ENCODE measurements around the gene MADD. TPM values are rescaled to one million over a fixed set of nuclear protein-coding genes. Genes with fewer than 3 reads are reported as not detected.

The MADD gene
- total RNA-seq, 1 donor from 2014 or later: 29.6 TPM

GRCh38 chr11:47340980-47341775 is 71.2 kb downstream of the MADD start:
- H3K27ac Mint-ChIP-seq (ENCODE audit: unreplicated experiment): no peak overlapping the region
- H3K4me1 Mint-ChIP-seq (ENCODE audit: low read depth): no peaks in the 10 kb centered on the region
- H3K36me3 Mint-ChIP-seq (ENCODE audit: low read depth): no peaks in the 10 kb centered on the region
- H3K27me3 Mint-ChIP-seq (ENCODE audit: low read depth): no peaks in the 10 kb centered on the region
- no peak overlapping the region for H3K4me3 Mint-ChIP-seq (ENCODE audit: unreplicated experiment)
- no peaks in the 10 kb centered on the region for H3K9me3 Mint-ChIP-seq (ENCODE audit: low read depth)
- DNase-seq (ENCODE audit: low spot score): no peak
- no peak for TF ChIP-seq CTCF (IDR thresholded peaks at IDR 0.05)

GRCh38 chr11:47342036-47342803 is 72.3 kb downstream of the MADD start:
- no peaks in the 10 kb centered on the region for H3K36me3 Mint-ChIP-seq (ENCODE audit: low read depth)
- no peak overlapping the region for H3K4me3 Mint-ChIP-seq (ENCODE audit: unreplicated experiment)
- TF ChIP-seq CTCF (IDR thresholded peaks at IDR 0.05): no peak
- H3K9me3 Mint-ChIP-seq (ENCODE audit: low read depth): no peaks in the 10 kb centered on the region
- H3K27me3 Mint-ChIP-seq (ENCODE audit: low read depth): no peaks in the 10 kb centered on the region
- no peak overlapping the region for H3K27ac Mint-ChIP-seq (ENCODE audit: unreplicated experiment)
- DNase-seq (ENCODE audit: low spot score): no peak
- no peaks in the 10 kb centered on the region for H3K4me1 Mint-ChIP-seq (ENCODE audit: low read depth)

- no peak overlapping the region for H3K27ac Mint-ChIP-seq (ENCODE audit: unreplicated experiment)
- no peaks in the 10 kb centered on the region for H3K36me3 Mint-ChIP-seq (ENCODE audit: low read depth)
- no peaks in the 10 kb centered on the region for H3K4me1 Mint-ChIP-seq (ENCODE audit: low read depth)
- TF ChIP-seq CTCF (IDR thresholded peaks at IDR 0.05): no peak
- no peak for DNase-seq (ENCODE audit: low spot score)
- no peaks in the 10 kb centered on the region for H3K9me3 Mint-ChIP-seq (ENCODE audit: low read depth)
- no peak overlapping the region for H3K4me3 Mint-ChIP-seq (ENCODE audit: unreplicated experiment)
- H3K27me3 Mint-ChIP-seq (ENCODE audit: low read depth): no peaks in the 10 kb centered on the region
Measured at GRCh38 chr11:47342854-47343253, 72.9 kb downstream of the MADD start.

GRCh38 chr11:47345890-47346563 is 76.1 kb downstream of the MADD start:
- H3K36me3 Mint-ChIP-seq (ENCODE audit: low read depth): no peaks in the 10 kb centered on the region
- DNase-seq (ENCODE audit: low spot score): no peak
- no peak for TF ChIP-seq CTCF (IDR thresholded peaks at IDR 0.05)
- H3K9me3 Mint-ChIP-seq (ENCODE audit: low read depth): no peaks in the 10 kb centered on the region
- H3K4me3 Mint-ChIP-seq (ENCODE audit: unreplicated experiment): no peak overlapping the region
- no peak overlapping the region for H3K27ac Mint-ChIP-seq (ENCODE audit: unreplicated experiment)
- no peaks in the 10 kb centered on the region for H3K4me1 Mint-ChIP-seq (ENCODE audit: low read depth)
- no peaks in the 10 kb centered on the region for H3K27me3 Mint-ChIP-seq (ENCODE audit: low read depth)

GRCh38 chr11:47347137-47347536 is 77.2 kb downstream of the MADD start:
- no peaks in the 10 kb centered on the region for H3K9me3 Mint-ChIP-seq (ENCODE audit: low read depth)
- no peak for TF ChIP-seq CTCF (IDR thresholded peaks at IDR 0.05)
- no peaks in the 10 kb centered on the region for H3K36me3 Mint-ChIP-seq (ENCODE audit: low read depth)
- H3K4me3 Mint-ChIP-seq (ENCODE audit: unreplicated experiment): no peak overlapping the region
- no peaks in the 10 kb centered on the region for H3K27me3 Mint-ChIP-seq (ENCODE audit: low read depth)
- no peak overlapping the region for H3K27ac Mint-ChIP-seq (ENCODE audit: unreplicated experiment)
- no peak for DNase-seq (ENCODE audit: low spot score)
- H3K4me1 Mint-ChIP-seq (ENCODE audit: low read depth): no peaks in the 10 kb centered on the region

Measured in chondrocyte (in vitro differentiated cells).